ENCODE measurements around the gene SORT1. TPM values are rescaled to one million over a fixed set of nuclear protein-coding genes. Genes with fewer than 3 reads are reported as not detected.

Gene SORT1
- total RNA-seq, 4 donors from 2014 or later, result 126 to 140 (median 130) TPM

DNA sequence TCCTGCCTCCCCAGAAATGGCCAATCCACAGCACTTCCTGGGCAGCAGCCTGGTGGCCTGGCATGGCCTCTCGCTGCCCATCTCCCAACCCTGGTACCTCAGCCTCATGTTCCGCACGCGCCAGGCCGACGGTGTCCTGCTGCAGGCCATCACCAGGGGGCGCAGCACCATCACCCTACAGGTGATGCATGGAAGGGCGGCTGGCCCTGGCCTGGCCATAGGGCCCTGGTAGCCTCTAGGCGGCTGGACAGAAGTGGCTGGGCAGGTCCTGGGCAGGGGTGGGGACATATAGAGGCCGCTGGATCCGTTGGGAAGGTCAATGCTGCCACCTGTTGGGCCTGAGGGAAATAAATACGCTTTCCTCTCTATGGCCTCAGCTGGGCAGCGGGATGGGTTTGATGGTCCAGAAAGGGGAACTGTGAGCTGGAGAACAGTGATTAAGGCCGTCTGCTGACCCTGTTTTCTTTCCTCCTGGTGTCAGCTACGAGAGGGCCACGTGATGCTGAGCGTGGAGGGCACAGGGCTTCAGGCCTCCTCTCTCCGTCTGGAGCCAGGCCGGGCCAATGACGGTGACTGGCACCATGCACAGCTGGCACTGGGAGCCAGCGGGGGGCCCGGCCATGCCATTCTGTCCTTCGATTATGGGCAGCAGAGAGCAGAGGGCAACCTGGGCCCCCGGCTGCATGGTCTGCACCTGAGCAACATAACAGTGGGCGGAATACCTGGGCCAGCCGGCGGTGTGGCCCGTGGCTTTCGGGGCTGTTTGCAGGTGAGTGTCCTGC, 133.9 kb downstream of the SORT1 start:
- TF ChIP-seq CTCF (IDR thresholded peaks at IDR 0.05; ENCODE audit: low read depth), result no peak

DNA sequence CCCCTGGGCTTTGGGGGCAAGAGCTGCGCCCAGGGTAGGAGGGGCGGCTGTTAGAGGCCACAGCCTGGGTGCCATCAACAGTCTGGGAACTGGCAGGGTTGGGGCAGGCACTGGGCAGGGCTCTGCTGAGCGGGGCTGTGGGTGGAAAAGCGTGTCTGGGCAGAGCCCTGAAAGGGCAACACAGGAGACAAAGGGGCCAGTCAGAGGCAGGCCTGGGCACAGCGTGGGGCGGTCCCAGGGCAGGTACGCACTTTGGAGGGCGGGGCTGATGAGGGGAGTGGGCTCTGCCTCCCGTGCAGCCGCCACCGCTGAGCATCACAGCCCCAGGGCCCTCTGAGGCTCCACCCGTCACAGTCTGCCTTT, 134.5 kb downstream of the SORT1 start:
- no peak for TF ChIP-seq CTCF (IDR thresholded peaks at IDR 0.05; ENCODE audit: low read depth)

DNA sequence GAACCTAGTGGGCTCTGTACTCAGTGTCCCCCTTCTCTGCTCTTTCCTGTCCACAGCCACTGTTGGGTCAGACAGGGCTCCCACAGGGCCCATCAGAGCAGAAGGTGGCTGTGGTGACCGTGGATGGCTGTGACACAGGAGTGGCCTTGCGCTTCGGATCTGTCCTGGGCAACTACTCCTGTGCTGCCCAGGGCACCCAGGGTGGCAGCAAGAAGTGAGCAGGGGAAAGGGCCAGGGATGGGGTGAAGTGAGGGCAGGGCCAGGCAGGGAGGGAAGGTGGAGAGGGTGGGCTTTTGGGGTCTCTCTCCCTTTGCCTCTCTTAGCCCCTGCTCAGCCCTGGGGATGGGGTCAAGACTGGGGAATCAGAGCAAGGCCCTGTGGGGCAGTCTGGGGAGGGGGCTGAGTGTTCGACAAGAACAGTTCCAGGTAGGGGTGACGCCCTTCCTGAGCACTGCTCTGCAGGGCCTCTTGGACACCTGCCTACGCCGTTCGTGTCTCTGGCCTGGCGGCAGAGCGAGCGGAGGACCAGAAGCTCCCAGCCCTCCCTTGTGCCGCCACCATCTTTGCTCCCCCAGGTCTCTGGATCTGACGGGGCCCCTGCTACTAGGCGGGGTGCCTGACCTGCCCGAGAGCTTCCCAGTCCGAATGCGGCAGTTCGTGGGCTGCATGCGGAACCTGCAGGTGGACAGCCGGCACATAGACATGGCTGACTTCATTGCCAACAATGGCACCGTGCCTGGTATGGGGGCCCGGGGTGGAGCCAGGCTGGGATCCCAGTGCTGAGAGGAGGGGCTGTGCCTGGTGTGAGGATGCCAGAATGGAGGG, 135.3 kb downstream of the SORT1 start:
- TF ChIP-seq CTCF (IDR thresholded peaks at IDR 0.05; ENCODE audit: low read depth), result no peak

GRCh38 chr1:109261578-109261977, 136.1 kb downstream of the SORT1 start:
- TF ChIP-seq CTCF (IDR thresholded peaks at IDR 0.05; ENCODE audit: low read depth), result no peak

DNA sequence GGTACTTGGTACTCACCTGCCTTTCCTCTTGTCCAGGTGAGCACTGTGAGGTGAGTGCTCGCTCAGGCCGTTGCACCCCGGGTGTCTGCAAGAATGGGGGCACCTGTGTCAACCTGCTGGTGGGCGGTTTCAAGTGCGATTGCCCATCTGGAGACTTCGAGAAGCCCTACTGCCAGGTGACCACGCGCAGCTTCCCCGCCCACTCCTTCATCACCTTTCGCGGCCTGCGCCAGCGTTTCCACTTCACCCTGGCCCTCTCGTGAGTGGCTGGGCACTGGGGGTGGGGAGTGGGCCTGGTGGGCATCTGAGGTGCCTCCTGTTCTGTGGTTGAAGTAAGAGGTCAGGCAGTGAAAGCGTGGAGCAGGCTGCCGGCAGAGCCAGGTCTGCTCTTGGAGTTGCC, 136.7 kb downstream of the SORT1 start:
- TF ChIP-seq CTCF (IDR thresholded peaks at IDR 0.05; ENCODE audit: low read depth), result no peak

DNA sequence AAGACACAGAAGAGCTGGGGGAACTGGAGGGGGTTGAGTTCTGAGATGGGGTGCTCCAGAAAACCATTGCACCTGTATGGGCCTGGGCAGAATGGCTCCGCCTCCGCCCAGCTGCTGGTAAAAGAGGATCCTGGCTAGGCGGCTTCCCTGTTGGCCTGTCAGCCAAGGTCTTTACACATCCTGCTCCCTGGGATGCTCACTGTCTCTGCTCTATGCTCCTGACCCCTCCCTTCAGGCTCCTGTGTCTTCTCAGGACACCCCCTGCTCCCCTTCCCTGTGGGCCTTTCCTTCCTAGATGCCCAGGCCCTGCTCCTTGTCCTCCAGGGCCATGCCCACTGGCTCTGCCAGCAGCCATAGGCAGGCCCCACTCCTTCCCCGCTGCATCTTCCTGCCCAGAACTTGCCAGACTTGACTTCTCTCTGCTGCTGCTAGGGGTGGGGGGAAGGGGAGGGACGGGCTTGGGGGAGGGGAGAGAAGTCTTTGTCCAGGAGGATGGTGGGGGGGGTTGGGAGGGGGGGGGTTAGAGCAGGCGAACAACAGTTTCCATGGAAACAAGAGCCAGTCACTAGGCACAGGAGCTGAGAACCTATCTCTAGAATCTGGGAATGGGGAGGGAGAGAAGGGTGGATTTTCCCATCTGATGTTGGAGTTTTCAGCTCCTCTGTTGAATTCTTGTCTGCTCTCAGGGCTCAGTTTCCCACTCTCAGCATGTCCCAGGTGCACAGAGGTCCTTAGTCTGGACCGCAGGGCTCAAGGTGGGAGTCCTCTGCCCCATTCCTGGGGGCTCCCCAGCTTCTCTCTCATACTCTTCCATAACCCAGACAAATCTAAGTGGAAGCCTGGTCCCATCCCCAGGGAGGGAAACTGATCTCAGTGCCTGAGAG, 137.8 kb downstream of the SORT1 start:
- TF ChIP-seq CTCF (IDR thresholded peaks at IDR 0.05; ENCODE audit: low read depth), result no peak

Other genes starting within 250 kb of the SORT1 start
- 100 to 1,000 TPM; 102 to 137 (median 122) TPM for gene SARS1, start 184.0 kb downstream of the SORT1 start, total RNA-seq
- gene CELSR2, start 148.4 kb downstream of the SORT1 start, total RNA-seq, result 1 to 10 TPM in 2 of 4 donors, under 1 TPM in 2; 0.65 to 1.5 (median 1.2) TPM
- 1 to 10 TPM; 2.6 to 7.6 (median 5.9) TPM for gene PSRC1, start 114.8 kb downstream of the SORT1 start, total RNA-seq
- not detected for gene MYBPHL, start 90.9 kb downstream of the SORT1 start, total RNA-seq
- 10 to 100 TPM; 15.1 to 46.0 (median 30.3) TPM for gene PSMA5, start 28.5 kb upstream of the SORT1 start, total RNA-seq
- gene SYPL2, start 68.6 kb upstream of the SORT1 start, total RNA-seq, result 1 to 10 TPM in 1 of 4 donors, under 1 TPM in 3; 0.22 to 1.3 (median 0.83) TPM
- 1 to 10 TPM; 2.4 to 3.1 (median 2.8) TPM for gene ATXN7L2, start 86.0 kb upstream of the SORT1 start, total RNA-seq
- gene CYB561D1, start 96.2 kb upstream of the SORT1 start, total RNA-seq, result 1 to 10 TPM; 4.0 to 6.6 (median 5.5) TPM
- 1 to 10 TPM; 2.6 to 5.4 (median 3.4) TPM for gene AMIGO1, start 111.8 kb upstream of the SORT1 start, total RNA-seq
- not detected for gene GPR61, start 142.0 kb upstream of the SORT1 start, total RNA-seq
- 1 to 10 TPM; 5.7 to 9.1 (median 7.9) TPM for gene GNAI3, start 150.7 kb upstream of the SORT1 start, total RNA-seq
- not detected for gene GNAT2, start 221.7 kb upstream of the SORT1 start, total RNA-seq
- gene AMPD2, start 221.9 kb upstream of the SORT1 start, total RNA-seq, result 10 to 100 TPM; 20.2 to 27.9 (median 25.3) TPM

All from subcutaneous adipose tissue (tissue), 4 donors.